GM19463 (cell line): ENCODE measurements around the gene RCHY1.
"Not testable (repeated sequence)": the region's sequence is repeated elsewhere in the genome, so short reads cannot be mapped to it uniquely, and the experiment has no call there.

Experiments used
- ATAC-seq: cut with Tn5 transposase; IDR thresholded peaks from one replicate; pipeline ENCODE4 v1.9.1; 2021; ENCODE audit warnings: mild to moderate bottlenecking, moderate library complexity; ENCODE audit not compliant: unreplicated experiment

Gene RCHY1

GRCh38 chr4:75516144-75516543 is 1.9 kb upstream of the RCHY1 start:
- no peak for ATAC-seq

- no peak for ATAC-seq
Observed at GRCh38 chr4:75514949-75515612, 878 bp upstream of the RCHY1 start.

GRCh38 chr4:75513526-75514130 is 575 bp downstream of the RCHY1 start:
- no peak for ATAC-seq

GRCh38 chr4:75512386-75513211 is 1.6 kb downstream of the RCHY1 start:
- ATAC-seq, result no peak

GRCh38 chr4:75511841-75512240 is 2.4 kb downstream of the RCHY1 start:
- ATAC-seq, result no peak

- not testable (repeated sequence) for ATAC-seq
Observed at GRCh38 chr4:75509592-75509991, 4.6 kb downstream of the RCHY1 start.

- ATAC-seq, result no peak
Observed at GRCh38 chr4:75505630-75506029, 8.6 kb downstream of the RCHY1 start.

- ATAC-seq, result no peak
Observed at GRCh38 chr4:75502671-75503070, 11.5 kb downstream of the RCHY1 start.

GRCh38 chr4:75499900-75500299 is 14.3 kb downstream of the RCHY1 start:
- ATAC-seq, result no peak

- no peak for ATAC-seq
Observed at GRCh38 chr4:75498041-75498440, 16.2 kb downstream of the RCHY1 start.

- no peak for ATAC-seq
Observed at GRCh38 chr4:75497133-75497532, 17.1 kb downstream of the RCHY1 start.

- ATAC-seq, result no peak
Observed at GRCh38 chr4:75496406-75496805, 17.8 kb downstream of the RCHY1 start.

- no peak for ATAC-seq
Observed at GRCh38 chr4:75495476-75495875, 18.7 kb downstream of the RCHY1 start.

- ATAC-seq, result no peak
Observed at GRCh38 chr4:75494563-75494962, 19.6 kb downstream of the RCHY1 start.

GRCh38 chr4:75490155-75490554 is 24.0 kb downstream of the RCHY1 start:
- no peak for ATAC-seq

- ATAC-seq, result no peak
Observed at GRCh38 chr4:75484190-75484589, 30.0 kb downstream of the RCHY1 start.

- no peak for ATAC-seq
Observed at GRCh38 chr4:75477201-75477600, 37.0 kb downstream of the RCHY1 start.

- no peak for ATAC-seq
Observed at GRCh38 chr4:75470738-75471137, 43.5 kb downstream of the RCHY1 start.

- ATAC-seq, result no peak
Observed at GRCh38 chr4:75469896-75470295, 44.3 kb downstream of the RCHY1 start.

GRCh38 chr4:75457365-75457764 is 56.8 kb downstream of the RCHY1 start:
- no peak for ATAC-seq

GRCh38 chr4:75434105-75434504 is 80.1 kb downstream of the RCHY1 start:
- ATAC-seq, result no peak

GRCh38 chr4:75432683-75433082 is 81.5 kb downstream of the RCHY1 start:
- no peak for ATAC-seq
